Fibroblast of mammary gland (primary cell): ENCODE data around the gene THSD7B.

ENCODE experiments used
- DNase-seq: peaks from one replicate; pipeline ENCODE4 v3.0.0-alpha.2; 2010; ENCODE audit warnings: low read depth
- H3K4me3 ChIP-seq: 2 replicates; pipeline ENCODE4 v1.5.1; 2011; ENCODE audit warnings: low read depth, mild to moderate bottlenecking, low read length, moderate library complexity; ENCODE audit not compliant: control insufficient read depth
- TF ChIP-seq, protein P1 (sequence below): conservative IDR thresholded peaks from 2 replicates; pipeline ENCODE4 v1.5.1; 2011; ENCODE audit warnings: low read depth, low read length, inconsistent platforms; ENCODE audit not compliant: control insufficient read depth, insufficient read depth

THSD7B gene

DNA sequence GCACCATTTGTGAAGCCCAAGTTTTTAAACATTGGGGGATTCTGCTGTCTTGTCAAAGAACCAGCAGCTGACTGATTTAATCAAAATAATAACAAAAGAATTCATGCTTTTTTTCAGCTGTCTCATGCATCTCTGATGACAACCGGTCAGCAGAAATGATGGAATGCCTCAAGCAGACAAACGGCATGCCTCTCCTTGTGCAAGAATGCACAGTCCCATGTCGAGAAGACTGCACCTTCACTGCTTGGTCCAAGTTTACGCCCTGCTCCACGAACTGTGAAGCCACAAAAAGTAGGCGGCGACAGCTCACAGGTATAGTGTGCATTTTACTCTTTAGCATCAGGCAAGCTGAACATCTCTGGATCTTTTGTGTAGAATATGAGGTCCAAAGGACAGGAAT is 640.2 kb downstream of the THSD7B start:
- no peak overlapping the region for H3K4me3 ChIP-seq
- DNase-seq: no peak
- TF ChIP-seq, protein P1, sequence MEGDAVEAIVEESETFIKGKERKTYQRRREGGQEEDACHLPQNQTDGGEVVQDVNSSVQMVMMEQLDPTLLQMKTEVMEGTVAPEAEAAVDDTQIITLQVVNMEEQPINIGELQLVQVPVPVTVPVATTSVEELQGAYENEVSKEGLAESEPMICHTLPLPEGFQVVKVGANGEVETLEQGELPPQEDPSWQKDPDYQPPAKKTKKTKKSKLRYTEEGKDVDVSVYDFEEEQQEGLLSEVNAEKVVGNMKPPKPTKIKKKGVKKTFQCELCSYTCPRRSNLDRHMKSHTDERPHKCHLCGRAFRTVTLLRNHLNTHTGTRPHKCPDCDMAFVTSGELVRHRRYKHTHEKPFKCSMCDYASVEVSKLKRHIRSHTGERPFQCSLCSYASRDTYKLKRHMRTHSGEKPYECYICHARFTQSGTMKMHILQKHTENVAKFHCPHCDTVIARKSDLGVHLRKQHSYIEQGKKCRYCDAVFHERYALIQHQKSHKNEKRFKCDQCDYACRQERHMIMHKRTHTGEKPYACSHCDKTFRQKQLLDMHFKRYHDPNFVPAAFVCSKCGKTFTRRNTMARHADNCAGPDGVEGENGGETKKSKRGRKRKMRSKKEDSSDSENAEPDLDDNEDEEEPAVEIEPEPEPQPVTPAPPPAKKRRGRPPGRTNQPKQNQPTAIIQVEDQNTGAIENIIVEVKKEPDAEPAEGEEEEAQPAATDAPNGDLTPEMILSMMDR: no peak

- no peak overlapping the region for H3K4me3 ChIP-seq
- DNase-seq: no peak
- TF ChIP-seq, protein P1: no peak
Measured at GRCh38 chr2:137411585-137411984, 646.2 kb downstream of the THSD7B start.

- H3K4me3 ChIP-seq: no peak overlapping the region
- TF ChIP-seq, protein P1: no peak
- no peak for DNase-seq
Measured at GRCh38 chr2:137420744-137421143, 655.4 kb downstream of the THSD7B start.

DNA sequence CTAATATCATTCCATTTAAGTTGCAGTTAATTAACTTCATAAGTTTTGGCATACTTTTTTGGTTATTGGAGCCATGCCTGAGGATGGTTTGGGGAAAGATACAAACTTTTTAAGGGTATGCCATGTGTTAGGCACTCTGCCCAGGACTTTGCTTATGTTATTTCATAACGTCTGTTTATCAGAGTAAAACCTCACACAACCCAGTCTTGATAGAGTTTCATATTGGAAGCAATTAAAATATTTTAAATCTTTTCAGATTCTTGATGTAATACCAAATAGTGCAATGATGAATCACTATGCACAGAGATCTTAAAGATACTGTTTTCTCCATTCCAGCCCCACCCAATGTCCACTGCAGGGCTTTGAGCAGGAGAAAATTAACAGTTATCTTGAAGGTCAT is 669.8 kb downstream of the THSD7B start:
- peak; percentile 41 for DNase-seq
- TF ChIP-seq, protein P1: no peak
- H3K4me3 ChIP-seq: no peak overlapping the region

GRCh38 chr2:137437386-137437785 is 672.0 kb downstream of the THSD7B start:
- no peak overlapping the region for H3K4me3 ChIP-seq
- TF ChIP-seq, protein P1: no peak
- no peak for DNase-seq

DNA sequence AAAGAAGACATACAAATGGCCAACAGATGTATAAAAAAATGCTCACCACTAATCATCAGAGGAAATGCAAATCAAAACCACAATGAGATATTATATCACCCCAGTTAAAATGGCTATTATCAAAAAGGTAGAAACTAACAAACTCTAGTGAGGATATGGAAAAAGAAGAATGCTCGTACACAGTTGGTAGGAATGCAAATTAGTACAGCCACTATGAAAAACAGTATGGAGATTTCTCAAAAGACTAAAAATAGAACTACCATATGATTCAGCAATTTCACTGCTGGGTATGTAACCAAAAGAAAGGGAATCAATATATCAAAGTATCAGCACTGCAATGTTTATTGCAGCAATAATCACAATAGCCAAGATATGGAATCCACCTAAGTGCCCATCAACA is 679.6 kb downstream of the THSD7B start:
- TF ChIP-seq, protein P1: no peak
- no peak for DNase-seq
- H3K4me3 ChIP-seq: no peak overlapping the region

- H3K4me3 ChIP-seq: no peak overlapping the region
- TF ChIP-seq, protein P1: no peak
- DNase-seq: no peak
Measured at GRCh38 chr2:137449454-137449853, 684.1 kb downstream of the THSD7B start.
